Inferior parietal cortex (tissue), 1 donor: ENCODE measurements around the gene PRND.
"Not testable (repeated sequence)": the region's sequence is repeated elsewhere in the genome, so short reads cannot be mapped to it uniquely, and the experiment has no call there.

Experiments
- DNase-seq: peaks from one replicate; pipeline ENCODE4 v3.0.0-alpha.2; 2016; ENCODE audit errors: extremely low spot score

Gene PRND

GRCh38 chr20:4721719-4722118, at the start of gene PRND:
Gene PRND (plus strand): TSS chr20:4721909. CDS start chr20:4724552, 2,643 bp downstream.
- no peak for DNase-seq

- DNase-seq = no peak
Observed at GRCh38 chr20:4672948-4673347, 48.8 kb upstream of the PRND start.

GRCh38 chr20:4673371-4674001, 48.2 kb upstream of the PRND start:
- DNase-seq = no peak

- DNase-seq = no peak
Observed at GRCh38 chr20:4674672-4675071, 47.0 kb upstream of the PRND start.

GRCh38 chr20:4677846-4678245, 43.9 kb upstream of the PRND start:
- DNase-seq = no peak

- DNase-seq = peak; percentile 47
Observed at GRCh38 chr20:4681401-4681800, 40.3 kb upstream of the PRND start.

GRCh38 chr20:4681991-4682401, 39.7 kb upstream of the PRND start:
- peak; percentile 47 for DNase-seq

GRCh38 chr20:4682682-4683081, 39.0 kb upstream of the PRND start:
- DNase-seq = no peak

- DNase-seq = no peak
Observed at GRCh38 chr20:4683261-4683660, 38.4 kb upstream of the PRND start.

GRCh38 chr20:4684837-4685413, 36.8 kb upstream of the PRND start:
- DNase-seq = no peak

GRCh38 chr20:4685923-4686221, 35.8 kb upstream of the PRND start:
- no peak for DNase-seq

- peak; percentile 51 for DNase-seq
Observed at GRCh38 chr20:4688305-4688704, 33.4 kb upstream of the PRND start.

GRCh38 chr20:4689220-4689619, 32.5 kb upstream of the PRND start:
- DNase-seq = peak; percentile 21

GRCh38 chr20:4691753-4692152, 30.0 kb upstream of the PRND start:
- DNase-seq = no peak

GRCh38 chr20:4694076-4694475, 27.6 kb upstream of the PRND start:
- no peak for DNase-seq

- DNase-seq = no peak
Observed at GRCh38 chr20:4697189-4697830, 24.4 kb upstream of the PRND start.

GRCh38 chr20:4697831-4698221, 23.9 kb upstream of the PRND start:
- DNase-seq = no peak

- no peak for DNase-seq
Observed at GRCh38 chr20:4699216-4699615, 22.5 kb upstream of the PRND start.

GRCh38 chr20:4699957-4700356, 21.8 kb upstream of the PRND start:
- DNase-seq = no peak

- no peak for DNase-seq
Observed at GRCh38 chr20:4702562-4703280, 19.0 kb upstream of the PRND start.

GRCh38 chr20:4703281-4703676, 18.4 kb upstream of the PRND start:
- DNase-seq = no peak

GRCh38 chr20:4706941-4707340, 14.8 kb upstream of the PRND start:
- not testable (repeated sequence) for DNase-seq

- no peak for DNase-seq
Observed at GRCh38 chr20:4708036-4708435, 13.7 kb upstream of the PRND start.
